OCI-LY1 (cell line): ENCODE measurements around the gene TAT.

Experiments used
- CTCF ChIP-seq: fragments of 200-600 bp; sonication (generic), shearing (Covaris generic); IDR thresholded peaks from 2 replicates; pipeline ENCODE4 v1.5.1; 2017; ENCODE audit warnings: mild to moderate bottlenecking, antibody characterized with exemption, low read length, moderate library complexity, mixed read lengths
- EZH2 ChIP-seq: fragments of 200-600 bp; sonication (generic), shearing (Covaris generic); IDR thresholded peaks from 2 replicates; pipeline ENCODE4 v1.8.0; 2017; ENCODE audit warnings: borderline replicate concordance, mixed run types, mild to moderate bottlenecking, antibody characterized with exemption, low read length, moderate library complexity, mixed read lengths

- TF ChIP-seq CTCF (no peak), EZH2 (no peak)
Observed at GRCh38 chr16:71618429-71618828, 41.5 kb upstream of the TAT start.
